ENCODE results near the gene ADGRB2. TPM values are rescaled to one million over a fixed set of nuclear protein-coding genes. Genes with fewer than 3 reads are reported as not detected.
A peak's percentile ranks its signal among the peaks of the same experiment; 100 is the strongest.

Gene ADGRB2
- total RNA-seq, 6 donors from 2014 or later: 0.34 to 1.9 (median 1.1) TPM

DNA sequence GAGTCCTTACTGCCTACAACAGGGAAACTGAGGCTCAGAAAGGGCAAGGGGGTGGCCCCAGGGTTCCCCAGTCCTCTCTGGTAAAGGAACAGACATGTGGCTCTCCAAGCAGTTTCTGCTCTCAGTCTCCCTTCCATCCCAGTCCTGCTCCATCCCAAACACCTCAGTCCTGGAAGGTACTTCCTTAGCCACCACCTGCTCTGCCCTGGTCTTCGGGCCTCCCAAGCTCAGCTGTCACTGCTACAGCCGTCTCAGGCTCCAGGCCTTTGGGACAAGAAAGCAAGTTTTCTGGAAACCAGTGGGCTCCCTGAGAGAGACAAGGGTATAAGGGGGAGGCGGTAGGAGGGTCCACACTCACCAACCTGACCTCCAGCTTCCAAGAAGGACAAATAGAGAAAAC lies 23.1 kb upstream of the ADGRB2 start:
- TF ChIP-seq POLR2A (IDR thresholded peaks at IDR 0.05): no peak
- TF ChIP-seq POLR2AphosphoS5 (IDR thresholded peaks at IDR 0.05): no peak
- no peak for TF ChIP-seq EP300 (IDR thresholded peaks at IDR 0.05)
- TF ChIP-seq, protein P1, sequence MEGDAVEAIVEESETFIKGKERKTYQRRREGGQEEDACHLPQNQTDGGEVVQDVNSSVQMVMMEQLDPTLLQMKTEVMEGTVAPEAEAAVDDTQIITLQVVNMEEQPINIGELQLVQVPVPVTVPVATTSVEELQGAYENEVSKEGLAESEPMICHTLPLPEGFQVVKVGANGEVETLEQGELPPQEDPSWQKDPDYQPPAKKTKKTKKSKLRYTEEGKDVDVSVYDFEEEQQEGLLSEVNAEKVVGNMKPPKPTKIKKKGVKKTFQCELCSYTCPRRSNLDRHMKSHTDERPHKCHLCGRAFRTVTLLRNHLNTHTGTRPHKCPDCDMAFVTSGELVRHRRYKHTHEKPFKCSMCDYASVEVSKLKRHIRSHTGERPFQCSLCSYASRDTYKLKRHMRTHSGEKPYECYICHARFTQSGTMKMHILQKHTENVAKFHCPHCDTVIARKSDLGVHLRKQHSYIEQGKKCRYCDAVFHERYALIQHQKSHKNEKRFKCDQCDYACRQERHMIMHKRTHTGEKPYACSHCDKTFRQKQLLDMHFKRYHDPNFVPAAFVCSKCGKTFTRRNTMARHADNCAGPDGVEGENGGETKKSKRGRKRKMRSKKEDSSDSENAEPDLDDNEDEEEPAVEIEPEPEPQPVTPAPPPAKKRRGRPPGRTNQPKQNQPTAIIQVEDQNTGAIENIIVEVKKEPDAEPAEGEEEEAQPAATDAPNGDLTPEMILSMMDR (IDR thresholded peaks at IDR 0.05): no peak
- Histone ChIP-seq H3K4me3 (no peak overlapping the region), H3K27ac (peak overlapping the region in 1 of 4 donors; percentile 87), H3K36me3 (no peaks in the 10 kb centered on the region), H3K4me1 (peaks cover 5 to 15% (median 13%) of the 10 kb centered on the region in 4 donors), H3K27me3 (no peaks in the 10 kb centered on the region), H3K9me3 (no peaks in the 10 kb centered on the region)
- ATAC-seq (ENCODE audit: low FRiP score in 2 of 2) (no peak), DNase-seq (no peak)
- WGBS, 2 donors: 84 to 96% methylated on average over 3 of the region's 3 CpGs

DNA sequence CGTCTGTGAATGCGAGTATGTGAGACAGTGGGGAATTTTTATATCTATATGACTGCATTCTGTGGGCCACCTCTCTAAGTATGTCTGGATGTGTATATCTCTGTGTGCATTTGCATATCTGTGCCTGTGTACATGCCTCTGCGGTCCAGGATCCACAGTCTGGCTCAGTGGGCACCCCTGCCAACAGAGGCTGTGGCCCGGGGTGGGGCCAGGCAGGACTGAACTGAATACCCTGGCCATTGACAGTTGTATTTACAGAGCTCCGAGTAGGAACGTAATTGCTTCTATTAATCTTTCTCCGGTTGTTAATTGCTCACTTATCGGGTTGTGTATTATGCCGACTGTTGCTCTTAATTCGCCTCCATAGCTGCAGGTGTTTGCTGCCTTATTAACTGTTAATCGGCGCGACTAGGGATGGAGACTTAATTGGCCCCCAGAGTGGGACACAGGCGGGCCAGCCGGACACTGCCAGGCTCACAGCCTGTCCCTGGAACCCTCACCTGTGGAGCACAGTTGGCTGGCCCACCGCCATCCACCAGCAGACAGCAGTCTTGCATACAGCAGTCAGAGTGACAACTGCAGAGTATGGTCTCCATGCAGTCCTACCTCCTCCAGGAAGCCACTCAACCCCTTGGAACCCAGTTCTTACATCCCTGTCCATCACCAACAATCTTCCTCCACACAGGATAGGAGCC lies 22.4 kb upstream of the ADGRB2 start:
- DNase-seq (peak in 1 of 2 donors; percentile 52), ATAC-seq (ENCODE audit: low FRiP score in 2 of 2) (no peak)
- H3K27me3 ChIP-seq: no peaks in the 10 kb centered on the region
- H3K4me1 ChIP-seq: peaks cover 5 to 21% (median 19%) of the 10 kb centered on the region in 4 donors
- H3K27ac ChIP-seq: no peak overlapping the region
- no peaks in the 10 kb centered on the region for H3K36me3 ChIP-seq
- WGBS, 2 donors: 93 to 95% methylated on average over 16 of the region's 16 CpGs
- no peak overlapping the region for H3K4me3 ChIP-seq
- H3K9me3 ChIP-seq: no peaks in the 10 kb centered on the region
- TF ChIP-seq POLR2A (IDR thresholded peaks at IDR 0.05): no peak
- TF ChIP-seq, protein P1 (IDR thresholded peaks at IDR 0.05): no peak

DNA sequence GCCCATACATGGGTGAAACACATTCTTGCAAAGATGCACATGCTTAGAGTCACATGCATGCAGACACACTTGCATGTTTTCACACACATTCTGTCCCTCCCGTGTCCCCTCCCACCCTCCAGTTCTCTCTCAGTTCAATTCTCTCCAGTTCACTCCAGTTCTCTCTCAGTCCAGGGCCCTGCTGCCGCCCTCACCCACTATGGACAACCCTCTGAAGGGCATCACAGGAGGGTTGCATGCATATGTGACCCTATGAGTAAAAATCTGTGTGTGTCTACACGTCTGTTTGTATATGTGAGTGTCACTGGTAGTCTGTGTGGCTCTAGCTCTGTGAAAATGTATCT lies 21.8 kb upstream of the ADGRB2 start:
- ATAC-seq (ENCODE audit: low FRiP score in 2 of 2) (no peak), DNase-seq (no peak)
- Histone ChIP-seq H3K4me1 (peaks cover 5 to 26% (median 21%) of the 10 kb centered on the region in 4 donors), H3K27me3 (no peaks in the 10 kb centered on the region), H3K4me3 (no peak overlapping the region), H3K27ac (no peak overlapping the region), H3K36me3 (no peaks in the 10 kb centered on the region), H3K9me3 (no peaks in the 10 kb centered on the region)
- 75 to 80% methylated on average over 3 of the region's 3 CpGs for WGBS, 2 donors
- TF ChIP-seq POLR2A (IDR thresholded peaks at IDR 0.05): no peak
- TF ChIP-seq, protein P1 (IDR thresholded peaks at IDR 0.05): no peak
- no peak for TF ChIP-seq POLR2AphosphoS5 (IDR thresholded peaks at IDR 0.05)
- no peak for TF ChIP-seq EP300 (IDR thresholded peaks at IDR 0.05)

DNA sequence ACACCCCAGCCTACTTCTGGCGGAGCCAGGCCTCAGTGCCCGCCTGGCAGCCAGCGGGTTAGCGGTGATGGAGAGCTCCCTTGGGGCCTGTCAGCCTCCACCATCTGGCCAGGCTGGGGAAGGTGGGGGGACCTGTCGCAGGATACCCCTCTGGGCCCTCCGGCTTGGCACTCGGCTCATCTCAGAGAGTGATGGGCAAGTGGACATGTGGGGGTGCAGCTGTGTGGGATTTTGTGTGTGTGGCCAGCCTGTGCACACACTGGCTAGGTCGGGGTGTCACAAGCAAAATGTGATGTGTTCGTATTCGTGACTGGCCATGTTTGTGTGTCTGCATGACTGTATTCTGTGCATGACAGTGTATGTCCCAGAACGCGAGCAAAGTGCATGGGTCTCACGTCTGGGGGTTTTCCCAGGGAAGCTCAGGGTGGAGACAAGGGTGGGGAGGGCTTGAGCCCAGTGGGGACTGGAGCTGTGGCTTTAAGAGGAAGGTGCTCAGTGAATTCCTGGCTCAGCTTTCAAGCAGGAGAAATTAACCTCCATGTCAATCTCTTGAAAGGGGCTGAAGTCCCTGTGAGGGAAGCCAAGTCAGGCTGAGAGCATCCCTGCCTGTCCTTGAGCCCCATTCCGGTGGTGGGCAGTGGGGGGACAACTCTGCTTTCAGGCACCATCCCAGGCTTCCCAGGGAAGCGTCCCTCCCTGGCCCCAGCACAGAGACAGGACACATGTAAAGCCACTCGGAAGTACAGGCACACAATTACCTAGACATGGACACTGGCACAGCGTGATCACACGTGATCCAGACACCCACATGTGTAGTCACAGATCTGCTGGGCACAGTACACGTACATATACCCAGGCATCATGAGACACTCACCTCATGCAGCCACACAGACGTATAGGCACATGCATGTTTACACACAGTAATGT lies 21.1 kb upstream of the ADGRB2 start:
- WGBS, 2 donors: 80 to 83% methylated on average over 9 to 20 of the region's 20 CpGs
- H3K4me3 ChIP-seq: no peak overlapping the region
- no peak for ATAC-seq (ENCODE audit: low FRiP score in 2 of 2)
- peak in 1 of 2 donors; percentile 66 for DNase-seq
- TF ChIP-seq, protein P1 (IDR thresholded peaks at IDR 0.05): no peak
- no peak for TF ChIP-seq EP300 (IDR thresholded peaks at IDR 0.05)
- no peak for TF ChIP-seq POLR2A (IDR thresholded peaks at IDR 0.05)
- no peak for TF ChIP-seq POLR2AphosphoS5 (IDR thresholded peaks at IDR 0.05)
- no peaks in the 10 kb centered on the region for H3K9me3 ChIP-seq
- no peaks in the 10 kb centered on the region for H3K27me3 ChIP-seq
- H3K4me1 ChIP-seq: peaks cover 5 to 26% (median 22%) of the 10 kb centered on the region in 4 donors
- H3K36me3 ChIP-seq: no peaks in the 10 kb centered on the region
- H3K27ac ChIP-seq: no peak overlapping the region

Measured in upper lobe of left lung (tissue), 6 donors.